HG03575 (cell line): ENCODE measurements around the gene ZNHIT3.
"Not testable (repeated sequence)": the region's sequence is repeated elsewhere in the genome, so short reads cannot be mapped to it uniquely, and the experiment has no call there.

Experiments
- ATAC-seq: cut with Tn5 transposase; IDR thresholded peaks from one replicate; pipeline ENCODE4 v1.9.1; 2021; ENCODE audit not compliant: unreplicated experiment, insufficient number of reproducible peaks, low FRiP score; ENCODE audit errors: extremely low read depth

Gene ZNHIT3

GRCh38 chr17:36482611-36483504 lies 3.6 kb upstream of the ZNHIT3 start:
- ATAC-seq: no peak

- ATAC-seq: not testable (repeated sequence)
Measured at GRCh38 chr17:36484021-36484420, 2.5 kb upstream of the ZNHIT3 start.

DNA sequence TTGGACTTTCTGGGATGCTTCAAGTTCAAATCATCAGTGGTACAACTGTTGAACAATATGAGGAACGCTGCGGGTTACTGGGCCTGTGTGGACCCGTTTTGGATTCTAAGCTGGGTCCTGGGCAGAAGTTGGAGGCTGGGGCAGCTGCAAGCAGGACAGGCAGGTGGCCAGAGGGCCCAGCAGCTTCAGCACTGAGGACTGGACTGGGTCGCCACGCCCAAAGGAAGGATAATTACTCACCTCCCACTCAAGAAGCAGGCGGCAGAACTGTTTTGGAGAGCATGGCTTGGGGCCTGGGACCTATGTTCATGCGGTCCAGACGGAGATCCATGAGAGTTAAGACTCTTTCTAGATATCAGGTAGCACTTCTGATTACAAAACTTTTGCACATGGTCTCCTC lies 1.5 kb upstream of the ZNHIT3 start:
- ATAC-seq: no peak

DNA sequence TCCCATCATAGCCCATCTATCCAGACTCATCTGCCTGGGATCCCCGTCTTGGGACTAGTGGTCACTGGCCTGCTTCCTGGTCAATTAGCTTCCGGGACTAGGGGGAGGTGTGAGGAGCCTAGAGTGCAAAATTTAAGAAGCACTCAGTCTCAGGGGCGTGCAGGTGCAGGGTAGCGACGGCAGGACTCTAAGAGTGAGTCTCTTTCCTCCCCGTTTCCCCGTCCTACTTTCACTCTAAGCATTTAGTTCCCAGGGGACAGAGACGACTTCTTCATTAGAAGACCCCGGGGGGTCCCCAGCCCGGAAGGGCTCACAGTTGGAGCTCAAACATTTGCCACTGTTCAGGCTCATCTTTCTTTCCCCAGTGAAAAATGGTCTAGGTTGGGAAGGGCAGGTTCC lies 677 bp upstream of the ZNHIT3 start:
- no peak for ATAC-seq

DNA sequence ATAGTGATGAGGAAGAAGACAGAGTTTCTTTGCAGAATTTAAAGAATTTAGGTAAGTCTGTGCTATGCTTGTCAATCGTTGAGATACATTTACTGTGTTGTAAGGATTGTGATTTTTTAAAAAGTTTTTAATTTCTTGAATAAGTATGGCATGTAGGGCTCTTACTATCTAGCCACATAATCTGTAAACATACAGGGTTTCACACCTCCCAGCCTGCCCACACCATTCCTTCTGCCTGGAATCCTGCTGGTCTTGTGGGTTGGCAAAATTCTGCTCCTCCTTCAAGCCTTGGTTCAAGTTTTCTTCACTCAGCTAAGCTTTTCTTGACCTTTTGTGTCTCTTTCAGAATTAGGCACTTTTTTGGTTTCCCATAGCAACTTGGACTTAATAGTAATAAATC lies 7.5 kb downstream of the ZNHIT3 start:
- no peak for ATAC-seq

- ATAC-seq: no peak
Measured at GRCh38 chr17:36494674-36495073, 8.2 kb downstream of the ZNHIT3 start.

GRCh38 chr17:36495076-36495578 lies 8.6 kb downstream of the ZNHIT3 start:
- no peak for ATAC-seq

DNA sequence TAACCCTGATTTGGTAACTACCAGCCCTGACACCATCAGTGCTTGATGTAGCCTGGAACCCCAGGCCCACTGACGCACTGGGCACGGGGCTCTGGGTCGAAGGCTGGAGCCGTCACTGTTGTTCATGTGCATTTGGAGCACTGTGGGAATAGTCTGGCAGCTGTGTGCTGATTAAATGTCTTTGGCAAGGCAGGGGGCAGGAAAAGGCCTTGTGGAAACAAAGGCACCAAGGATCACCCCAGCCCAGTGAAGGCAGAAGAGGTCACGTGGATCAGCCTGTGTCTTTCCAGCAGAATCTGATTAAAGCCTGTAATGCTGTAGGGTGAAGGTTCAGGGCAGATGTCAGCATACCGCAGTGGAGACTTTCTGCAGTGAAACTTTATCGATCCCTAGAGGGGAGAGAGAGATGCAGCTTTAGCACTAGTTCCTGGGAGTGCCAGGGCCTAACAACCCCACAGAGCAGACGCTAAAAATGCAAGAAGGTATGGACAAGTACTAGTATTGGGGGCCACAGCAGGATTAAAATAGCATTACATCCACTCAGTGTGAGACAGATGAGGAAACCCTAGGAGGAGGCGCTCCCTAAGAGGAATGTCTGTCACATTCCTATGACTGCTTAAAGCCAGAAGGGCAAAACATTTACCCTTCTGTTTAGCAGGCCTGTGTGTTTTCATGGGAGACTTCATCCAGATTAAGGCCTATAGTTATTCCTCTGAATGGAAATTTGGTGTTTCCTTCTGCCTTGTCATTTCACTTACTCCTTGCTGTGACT lies 9.7 kb downstream of the ZNHIT3 start:
- no peak for ATAC-seq

DNA sequence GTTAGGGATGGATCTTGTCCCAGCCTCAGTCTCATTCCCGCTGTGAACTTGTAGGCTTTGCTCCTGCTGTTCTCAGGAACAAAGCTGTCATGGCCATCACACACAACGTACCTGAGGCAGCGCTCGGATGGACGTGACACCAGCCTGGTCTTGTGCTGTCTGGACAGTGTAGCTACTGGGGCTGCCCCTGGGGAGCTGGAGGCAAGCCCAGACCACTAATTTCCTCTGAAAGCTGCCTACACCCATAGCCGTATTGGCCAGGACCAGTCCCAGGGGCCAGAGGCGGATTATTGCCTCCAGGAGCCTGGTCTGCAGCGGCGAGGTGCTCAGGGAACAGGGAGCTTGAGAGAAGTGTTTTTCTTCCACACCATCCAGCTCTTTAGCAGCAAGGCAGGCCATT lies 11.7 kb downstream of the ZNHIT3 start:
- ATAC-seq: no peak

GRCh38 chr17:36498560-36499300 lies 12.2 kb downstream of the ZNHIT3 start:
- no peak for ATAC-seq

GRCh38 chr17:36500745-36501225 lies 14.3 kb downstream of the ZNHIT3 start:
- no peak for ATAC-seq

DNA sequence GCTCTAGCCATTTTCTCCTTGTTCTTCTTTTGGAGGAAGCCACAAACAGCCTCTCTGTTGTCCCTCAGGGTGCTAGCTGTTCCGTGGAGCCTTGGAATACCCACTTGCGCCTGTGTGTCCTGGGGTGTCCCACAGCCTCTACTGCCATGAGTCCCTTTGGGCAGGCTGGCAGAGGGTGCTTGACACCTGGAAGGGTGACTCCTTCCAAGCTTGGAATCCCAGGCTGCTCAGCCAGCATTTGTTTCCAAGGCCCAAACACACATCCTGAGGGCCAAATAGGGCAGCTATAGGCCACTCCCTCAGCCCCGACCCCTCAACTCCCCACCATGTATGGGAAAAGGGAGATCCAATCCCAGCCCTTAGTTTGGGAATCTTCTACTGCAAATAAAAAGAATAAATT lies 14.9 kb downstream of the ZNHIT3 start:
- ATAC-seq: no peak

- no peak for ATAC-seq
Measured at GRCh38 chr17:36501963-36502362, 15.5 kb downstream of the ZNHIT3 start.

GRCh38 chr17:36503456-36504155 lies 17.1 kb downstream of the ZNHIT3 start:
- no peak for ATAC-seq

DNA sequence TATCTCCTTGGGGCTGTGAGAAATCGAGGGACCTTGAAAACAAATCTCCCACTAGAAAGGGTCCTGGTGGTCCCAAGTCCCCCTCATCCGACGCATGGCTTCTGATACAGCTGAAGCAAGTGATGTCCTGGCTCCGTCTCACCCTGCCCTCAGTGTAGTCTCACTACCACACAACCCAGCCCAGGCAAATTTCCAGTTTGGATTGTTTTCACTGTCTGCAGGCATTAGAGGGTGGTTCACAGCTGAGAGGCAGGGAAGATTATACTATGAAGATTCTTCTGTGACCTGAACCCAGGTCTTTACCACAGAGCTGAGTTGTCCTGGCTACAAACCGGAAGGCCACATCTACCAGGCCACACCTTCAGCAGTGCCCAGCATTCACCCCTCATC lies 17.7 kb downstream of the ZNHIT3 start:
- no peak for ATAC-seq

GRCh38 chr17:36505171-36505570 lies 18.7 kb downstream of the ZNHIT3 start:
- no peak for ATAC-seq

GRCh38 chr17:36506249-36506826 lies 19.9 kb downstream of the ZNHIT3 start:
- ATAC-seq: no peak

GRCh38 chr17:36506831-36507230 lies 20.4 kb downstream of the ZNHIT3 start:
- ATAC-seq: no peak
